ENCODE data around the gene IL17RC.

GRCh38 chr3:9945358-9945757 lies 28.5 kb downstream of the IL17RC start:
- TF ChIP-seq CTCF (IDR thresholded peaks at IDR 0.05 in 4 of 5, conservative IDR thresholded peaks at IDR 0.05 in 1 of 5) (no peak), POLR2A (IDR thresholded peaks at IDR 0.05) (no peak)
